K562 (cell line): ENCODE measurements around the gene ZDHHC8. TPM values are rescaled to one million over a fixed set of nuclear protein-coding genes. Genes with fewer than 3 reads are reported as not detected.

ENCODE experiments used
- BHLHE40 ChIP-seq: IDR thresholded peaks from 2 replicates; pipeline ENCODE4 v1.6.1; 2011; ENCODE audit warnings: low read length, improper control_type of control experiment
- CC2D1A ChIP-seq: fragments of 450-650 bp; IDR thresholded peaks from 2 replicates; pipeline ENCODE4 v1.6.1; 2017; ENCODE audit warnings: mild to moderate bottlenecking
- GATAD2B ChIP-seq: fragments of 450-650 bp; IDR thresholded peaks from 2 replicates; pipeline ENCODE4 v1.6.1; 2017; ENCODE audit warnings: mild to moderate bottlenecking, borderline replicate concordance
- HINFP ChIP-seq: fragments of 450-650 bp; conservative IDR thresholded peaks from 2 replicates; pipeline ENCODE4 v1.6.1; 2016; ENCODE audit warnings: missing genetic modification characterization, low read depth, mild to moderate bottlenecking, control low read depth, missing compliant biosample characterization
- HMG20A ChIP-seq: fragments of 450-650 bp; formaldehyde crosslinking; conservative IDR thresholded peaks from 2 replicates; pipeline ENCODE4 v1.4.0; 2020; ENCODE audit warnings: mild to moderate bottlenecking, mixed read lengths
- HMG20B ChIP-seq: fragments of 250-450 bp; sonication (Bioruptor Pico); IDR thresholded peaks from 2 replicates; pipeline ENCODE4 v1.5.0; 2021; ENCODE audit warnings: mild to moderate bottlenecking
- HNRNPLL ChIP-seq: fragments of 200-400 bp; formaldehyde crosslinking; IDR thresholded peaks from 2 replicates; pipeline ENCODE4 v1.6.1; 2017; ENCODE audit warnings: low read length, low read depth, mild to moderate bottlenecking; ENCODE audit not compliant: poor library complexity, severe bottlenecking
- NR4A1 ChIP-seq, 2 experiments: fragments of 250-450 bp in 1 of 2; fragments of 450-650 bp in 1 of 2; sonication (Bioruptor Pico) in 1 of 2; IDR thresholded peaks; 2 replicates each; pipeline versions ENCODE4 v1.4.0 to v1.6.1; 2016 to 2020; ENCODE audit warnings: mild to moderate bottlenecking in 2 of 2, missing compliant biosample characterization in 1 of 2, missing genetic modification characterization in 1 of 2, moderate library complexity in 1 of 2
- OTX1 ChIP-seq: fragments of 450-650 bp; formaldehyde crosslinking; IDR thresholded peaks from 2 replicates; pipeline ENCODE4 v1.4.0; 2022; ENCODE audit warnings: mild to moderate bottlenecking
- PML ChIP-seq: IDR thresholded peaks from 2 replicates; pipeline ENCODE4 v1.6.1; 2012; ENCODE audit warnings: low read length, inconsistent platforms
- SIX5 ChIP-seq, 2 experiments: IDR thresholded peaks; 2 replicates each; pipeline ENCODE4 v1.6.1; 2011; ENCODE audit warnings: low read length in 2 of 2, borderline replicate concordance in 1 of 2, low read depth in 1 of 2, mild to moderate bottlenecking in 1 of 2, moderate library complexity in 1 of 2; ENCODE audit not compliant: insufficient read depth in 1 of 2
- TCFL5 ChIP-seq: fragments of 250-450 bp; sonication (Bioruptor Pico); conservative IDR thresholded peaks from 2 replicates; pipeline ENCODE4 v1.6.1; 2021; ENCODE audit warnings: mild to moderate bottlenecking, moderate library complexity, matching md5 sums
- ZBTB1 ChIP-seq: sonication (generic); formaldehyde crosslinking; IDR thresholded peaks from 2 replicates; pipeline ENCODE4 v1.8.1; 2023; ENCODE audit warnings: missing genetic modification reagents, low read depth, mild to moderate bottlenecking, borderline replicate concordance
- ZC3H8 ChIP-seq: fragments of 450-650 bp; IDR thresholded peaks from 2 replicates; pipeline ENCODE4 v1.6.1; 2017
- ZNF212 ChIP-seq: fragments of 450-650 bp; formaldehyde crosslinking; IDR thresholded peaks from 2 replicates; pipeline ENCODE4 v1.4.0; 2020; ENCODE audit warnings: mild to moderate bottlenecking
- ZNF311 ChIP-seq: fragments of 250-450 bp; sonication (Bioruptor Pico); IDR thresholded peaks from 2 replicates; pipeline ENCODE4 v1.4.0; 2020; ENCODE audit warnings: mild to moderate bottlenecking, moderate library complexity
- ZNF830 ChIP-seq: fragments of 250-450 bp; sonication (Bioruptor Pico); IDR thresholded peaks from 2 replicates; pipeline ENCODE4 v1.5.0; 2021; ENCODE audit warnings: mild to moderate bottlenecking
- ZSCAN29 ChIP-seq: fragments of 450-650 bp; IDR thresholded peaks from 2 replicates; pipeline ENCODE4 v1.6.1; 2017
- polyA plus RNA-seq, 8 experiments: library from polyadenylated mRNA; depleted of rRNA in 4 of 8; stranded (reverse) in 5 of 8; unstranded in 3 of 8; fragments of >200 nt; fragmentation: Nextera tagmentation in 2 of 8; fragmentation: Illumina TruSeq in 1 of 8; extraction: Ambion mirVana in 2 of 8; extraction: Trizol in 1 of 8; gene quantifications; 2 replicates each; pipeline versions ENCODE4 v1.2.1 to v1.2.3, GENCODE V29; 2011 to 2014; ENCODE audit warnings: inconsistent platforms in 1 of 8, missing spikeins in 1 of 8
- total RNA-seq, 7 experiments: library from RNA; depleted of rRNA in 6 of 7; stranded (reverse); fragments of >200 nt in 6 of 7; fragmentation: Illumina TruSeq in 2 of 7; extraction: Trizol in 2 of 7; gene quantifications; 2 replicates each; pipeline versions ENCODE4 v1.2.1 to v1.2.3, GENCODE V29; 2011 to 2021; ENCODE audit warnings: low replicate concordance in 1 of 7
- TF ChIP-seq, protein P1 (sequence below): fragments of 450-650 bp; IDR thresholded peaks from 2 replicates; pipeline ENCODE4 v1.6.1; 2017; ENCODE audit warnings: antibody characterized with exemption, mild to moderate bottlenecking
- TF ChIP-seq, protein P2 (sequence below): sonication (generic); formaldehyde crosslinking; IDR thresholded peaks from 2 replicates; pipeline ENCODE4 v1.8.1; 2023; ENCODE audit warnings: mild to moderate bottlenecking, missing genetic modification reagents

ZDHHC8 gene
- total and polyA plus RNA-seq, 9 of the 15 experiments (the other 6 are each of a cell fraction or from before 2014, with no cell fraction given) = 0.04 to 109 (median 16.4) TPM

GRCh38 chr22:20111689-20112622 lies 19.6 kb upstream of the ZDHHC8 start (continued):
- TF ChIP-seq HINFP (no peak), NR4A1 (CRISPR knock-in tag; IDR thresholded peaks at IDR 0.05) (peak; percentile 94), NR4A1 (tag; IDR thresholded peaks at IDR 0.05) (no peak), ZNF212 (CRISPR knock-in tag) (no peak), TCFL5 (CRISPR knock-in tag) (no peak), PML (peak; percentile 78; the same call in 1 of the 2 replicates), ZNF830 (CRISPR knock-in tag) (no peak), ZSCAN29 (no peak), SIX5 (IDR thresholded peaks at IDR 0.05; ENCODE audit: borderline replicate concordance in 1 of 2, insufficient read depth in 1 of 2, low read depth in 1 of 2, low read length in 2 of 2) (peak in 1 of 2 experiments; percentile 13; a peak in 1 of 4 replicates), GATAD2B (no peak), OTX1 (CRISPR knock-in tag) (peak; percentile 82), ZC3H8 (no peak), HMG20A (no peak), HMG20B (CRISPR knock-in tag) (no peak), CC2D1A (no peak), BHLHE40 (peak; percentile 18; the same call in 1 of the 2 replicates), ZNF311 (CRISPR knock-in tag) (0 out of 2 replicates have a peak, but pooled peaks have one; percentile 13), HNRNPLL (peak; percentile 37), ZBTB1 (CRISPR knock-in tag) (no peak)
- TF ChIP-seq, protein P1, sequence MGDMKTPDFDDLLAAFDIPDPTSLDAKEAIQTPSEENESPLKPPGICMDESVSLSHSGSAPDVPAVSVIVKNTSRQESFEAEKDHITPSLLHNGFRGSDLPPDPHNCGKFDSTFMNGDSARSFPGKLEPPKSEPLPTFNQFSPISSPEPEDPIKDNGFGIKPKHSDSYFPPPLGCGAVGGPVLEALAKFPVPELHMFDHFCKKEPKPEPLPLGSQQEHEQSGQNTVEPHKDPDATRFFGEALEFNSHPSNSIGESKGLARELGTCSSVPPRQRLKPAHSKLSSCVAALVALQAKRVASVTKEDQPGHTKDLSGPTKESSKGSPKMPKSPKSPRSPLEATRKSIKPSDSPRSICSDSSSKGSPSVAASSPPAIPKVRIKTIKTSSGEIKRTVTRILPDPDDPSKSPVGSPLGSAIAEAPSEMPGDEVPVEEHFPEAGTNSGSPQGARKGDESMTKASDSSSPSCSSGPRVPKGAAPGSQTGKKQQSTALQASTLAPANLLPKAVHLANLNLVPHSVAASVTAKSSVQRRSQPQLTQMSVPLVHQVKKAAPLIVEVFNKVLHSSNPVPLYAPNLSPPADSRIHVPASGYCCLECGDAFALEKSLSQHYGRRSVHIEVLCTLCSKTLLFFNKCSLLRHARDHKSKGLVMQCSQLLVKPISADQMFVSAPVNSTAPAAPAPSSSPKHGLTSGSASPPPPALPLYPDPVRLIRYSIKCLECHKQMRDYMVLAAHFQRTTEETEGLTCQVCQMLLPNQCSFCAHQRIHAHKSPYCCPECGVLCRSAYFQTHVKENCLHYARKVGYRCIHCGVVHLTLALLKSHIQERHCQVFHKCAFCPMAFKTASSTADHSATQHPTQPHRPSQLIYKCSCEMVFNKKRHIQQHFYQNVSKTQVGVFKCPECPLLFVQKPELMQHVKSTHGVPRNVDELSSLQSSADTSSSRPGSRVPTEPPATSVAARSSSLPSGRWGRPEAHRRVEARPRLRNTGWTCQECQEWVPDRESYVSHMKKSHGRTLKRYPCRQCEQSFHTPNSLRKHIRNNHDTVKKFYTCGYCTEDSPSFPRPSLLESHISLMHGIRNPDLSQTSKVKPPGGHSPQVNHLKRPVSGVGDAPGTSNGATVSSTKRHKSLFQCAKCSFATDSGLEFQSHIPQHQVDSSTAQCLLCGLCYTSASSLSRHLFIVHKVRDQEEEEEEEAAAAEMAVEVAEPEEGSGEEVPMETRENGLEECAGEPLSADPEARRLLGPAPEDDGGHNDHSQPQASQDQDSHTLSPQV = no peak
- TF ChIP-seq, protein P2, sequence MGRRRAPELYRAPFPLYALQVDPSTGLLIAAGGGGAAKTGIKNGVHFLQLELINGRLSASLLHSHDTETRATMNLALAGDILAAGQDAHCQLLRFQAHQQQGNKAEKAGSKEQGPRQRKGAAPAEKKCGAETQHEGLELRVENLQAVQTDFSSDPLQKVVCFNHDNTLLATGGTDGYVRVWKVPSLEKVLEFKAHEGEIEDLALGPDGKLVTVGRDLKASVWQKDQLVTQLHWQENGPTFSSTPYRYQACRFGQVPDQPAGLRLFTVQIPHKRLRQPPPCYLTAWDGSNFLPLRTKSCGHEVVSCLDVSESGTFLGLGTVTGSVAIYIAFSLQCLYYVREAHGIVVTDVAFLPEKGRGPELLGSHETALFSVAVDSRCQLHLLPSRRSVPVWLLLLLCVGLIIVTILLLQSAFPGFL (CRISPR knock-in tag) = no peak
